Suprapubic skin (tissue), 4 donors: ENCODE data around the gene ELAVL1.

Experiments
- EP300 ChIP-seq: sonication (generic); formaldehyde crosslinking; IDR thresholded peaks from one replicate; pipeline ENCODE4 v1.6.1; 2017; ENCODE audit warnings: antibody characterized with exemption
- POLR2A ChIP-seq, 2 donors: fragments of 450-650 bp; IDR thresholded peaks; one replicate each; pipeline ENCODE4 v1.6.1; 2017; ENCODE audit warnings: antibody characterized with exemption in 2 of 2, mild to moderate bottlenecking in 2 of 2, moderate library complexity in 2 of 2
- POLR2AphosphoS5 ChIP-seq, 3 donors: sonication (generic); formaldehyde crosslinking; IDR thresholded peaks; one replicate each; pipeline ENCODE4 v1.6.1; 2017; ENCODE audit warnings: antibody characterized with exemption in 3 of 3
- TF ChIP-seq, protein P1 (sequence below), 2 donors: fragments of 200-600 bp in 1 of 2; fragments of 450-650 bp in 1 of 2; sonication (generic) in 1 of 2; IDR thresholded peaks; one replicate each; pipeline ENCODE4 v1.5.1; 2016 to 2019; ENCODE audit warnings: antibody characterized with exemption in 2 of 2, mild to moderate bottlenecking in 1 of 2, moderate library complexity in 1 of 2

DNA sequence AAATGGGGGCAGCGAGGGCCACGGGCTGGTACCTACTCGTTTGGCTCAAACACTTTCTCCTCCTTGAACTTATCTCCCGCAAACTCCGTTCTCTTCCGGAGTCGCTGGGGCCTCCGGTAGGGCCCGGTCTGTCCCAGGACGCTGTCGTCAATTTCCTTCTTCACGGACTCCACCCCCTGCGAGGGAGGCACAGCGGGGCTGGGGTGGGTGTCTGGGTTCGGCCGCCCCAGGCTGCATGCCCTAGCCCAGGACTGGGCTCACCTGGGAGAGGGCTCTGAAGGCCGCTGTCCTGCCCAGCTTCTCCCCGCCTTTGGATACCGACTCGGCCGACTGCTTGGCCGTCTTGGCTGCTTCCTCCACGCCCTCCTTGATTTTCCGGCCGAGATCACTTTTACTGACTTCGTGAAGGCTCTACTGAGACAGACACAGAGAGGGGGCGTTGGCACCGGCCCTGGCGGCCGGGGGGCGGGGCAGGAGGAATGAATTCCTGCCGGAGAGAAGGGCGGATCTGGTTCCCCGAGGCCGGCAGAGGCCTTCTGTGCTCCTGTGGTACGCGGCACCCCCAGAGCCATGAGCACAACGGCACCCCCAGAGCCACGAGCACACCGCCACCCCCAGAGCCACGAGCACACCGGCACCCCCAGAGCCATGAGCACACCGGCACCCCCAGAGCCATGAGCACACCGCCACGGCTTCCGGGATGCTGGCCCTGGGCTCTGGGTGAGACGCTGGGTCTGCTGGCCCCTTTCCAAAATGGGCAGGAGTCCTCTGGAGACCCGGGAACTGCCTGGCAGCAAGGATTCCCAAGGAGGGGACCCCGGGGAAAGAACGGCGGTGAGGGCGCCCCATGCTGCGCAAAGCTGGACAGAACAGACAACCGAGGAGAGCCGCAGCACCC, 71.4 kb downstream of the ELAVL1 start:
- TF ChIP-seq POLR2A (IDR thresholded peaks at IDR 0.05) = no peak
- TF ChIP-seq, protein P1, sequence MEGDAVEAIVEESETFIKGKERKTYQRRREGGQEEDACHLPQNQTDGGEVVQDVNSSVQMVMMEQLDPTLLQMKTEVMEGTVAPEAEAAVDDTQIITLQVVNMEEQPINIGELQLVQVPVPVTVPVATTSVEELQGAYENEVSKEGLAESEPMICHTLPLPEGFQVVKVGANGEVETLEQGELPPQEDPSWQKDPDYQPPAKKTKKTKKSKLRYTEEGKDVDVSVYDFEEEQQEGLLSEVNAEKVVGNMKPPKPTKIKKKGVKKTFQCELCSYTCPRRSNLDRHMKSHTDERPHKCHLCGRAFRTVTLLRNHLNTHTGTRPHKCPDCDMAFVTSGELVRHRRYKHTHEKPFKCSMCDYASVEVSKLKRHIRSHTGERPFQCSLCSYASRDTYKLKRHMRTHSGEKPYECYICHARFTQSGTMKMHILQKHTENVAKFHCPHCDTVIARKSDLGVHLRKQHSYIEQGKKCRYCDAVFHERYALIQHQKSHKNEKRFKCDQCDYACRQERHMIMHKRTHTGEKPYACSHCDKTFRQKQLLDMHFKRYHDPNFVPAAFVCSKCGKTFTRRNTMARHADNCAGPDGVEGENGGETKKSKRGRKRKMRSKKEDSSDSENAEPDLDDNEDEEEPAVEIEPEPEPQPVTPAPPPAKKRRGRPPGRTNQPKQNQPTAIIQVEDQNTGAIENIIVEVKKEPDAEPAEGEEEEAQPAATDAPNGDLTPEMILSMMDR (IDR thresholded peaks at IDR 0.05) = no peak
- TF ChIP-seq POLR2AphosphoS5 (IDR thresholded peaks at IDR 0.05) = no peak
- TF ChIP-seq EP300 = no peak
